Measurements from ENCODE around the gene NOP53.
A peak's percentile ranks its signal among the peaks of the same experiment; 100 is the strongest.

The NOP53 gene

GRCh38 chr19:47729468-47729798 lies 15.9 kb upstream of the NOP53 start (continued):
- no peak for TF ChIP-seq ZSCAN5A (tag by site-specific recombination; IDR thresholded peaks at IDR 0.05)
- TF ChIP-seq ZNF404 (tag by site-specific recombination; IDR thresholded peaks at IDR 0.05): no peak
- TF ChIP-seq BCL6B (tag by site-specific recombination; IDR thresholded peaks at IDR 0.05): no peak
- TF ChIP-seq PBX3 (CRISPR knock-in tag; IDR thresholded peaks at IDR 0.05): no peak
- TF ChIP-seq ZNF2 (tag by site-specific recombination; IDR thresholded peaks at IDR 0.05): no peak
- TF ChIP-seq SCRT2 (tag by site-specific recombination; IDR thresholded peaks at IDR 0.05): no peak
- 0 out of 2 replicates have a peak, but pooled peaks have one; percentile 27 for TF ChIP-seq TSHZ1 (tag by site-specific recombination; IDR thresholded peaks at IDR 0.05; ENCODE audit: borderline replicate concordance)
- peak; percentile 71 for TF ChIP-seq ZFHX2 (tag by site-specific recombination; conservative IDR thresholded peaks at IDR 0.05)
- TF ChIP-seq ZNF169 (tag by site-specific recombination; IDR thresholded peaks at IDR 0.05): no peak
- TF ChIP-seq ZNF560 (tag by site-specific recombination; IDR thresholded peaks at IDR 0.05; ENCODE audit: borderline replicate concordance): no peak
- TF ChIP-seq ZNF423 (tag by site-specific recombination; IDR thresholded peaks at IDR 0.05): no peak
- TF ChIP-seq ZFP37 (tag by site-specific recombination; IDR thresholded peaks at IDR 0.05): 0 out of 2 replicates have a peak, but pooled peaks have one; percentile 14
- TF ChIP-seq ZBTB6 (tag by site-specific recombination; IDR thresholded peaks at IDR 0.05): no peak
- TF ChIP-seq ZNF132 (tag by site-specific recombination; IDR thresholded peaks at IDR 0.05; ENCODE audit: borderline replicate concordance): no peak
- TF ChIP-seq KLF16 (tag by site-specific recombination; IDR thresholded peaks at IDR 0.05): peak; percentile 62; the same call in 1 of the 2 replicates
- TF ChIP-seq ZNF214 (tag by site-specific recombination; IDR thresholded peaks at IDR 0.05; ENCODE audit: borderline replicate concordance): no peak
- TF ChIP-seq ZNF112 (tag by site-specific recombination; IDR thresholded peaks at IDR 0.05): no peak
- TF ChIP-seq ZIC2 (tag by site-specific recombination; IDR thresholded peaks at IDR 0.05): peak; percentile 64
- no peak for TF ChIP-seq ZNF677 (tag by site-specific recombination; IDR thresholded peaks at IDR 0.05)
- TF ChIP-seq ZNF792 (tag by site-specific recombination; IDR thresholded peaks at IDR 0.05): no peak
- no peak for TF ChIP-seq ZNF274 (IDR thresholded peaks at IDR 0.05; ENCODE audit: low read length)
- no peak for TF ChIP-seq ZNF274 (tag by site-specific recombination; IDR thresholded peaks at IDR 0.05; ENCODE audit: borderline replicate concordance)
- no peak for TF ChIP-seq TCF7L2 (IDR thresholded peaks at IDR 0.05; ENCODE audit: borderline replicate concordance, low read depth, low read length)
- no peak for TF ChIP-seq ZNF704 (tag by site-specific recombination; IDR thresholded peaks at IDR 0.05)
- TF ChIP-seq ZNF266 (tag by site-specific recombination; IDR thresholded peaks at IDR 0.05; ENCODE audit: low read depth): no peak
- no peak for TF ChIP-seq ATF2 (tag by site-specific recombination; IDR thresholded peaks at IDR 0.05; ENCODE audit: low read depth)
- TF ChIP-seq CTCF (tag by site-specific recombination; IDR thresholded peaks at IDR 0.05): no peak
